ENCODE results near the gene SSH2. TPM values are rescaled to one million over a fixed set of nuclear protein-coding genes. Genes with fewer than 3 reads are reported as not detected.

The SSH2 gene
- total and polyA plus RNA-seq, 2 of the 13 experiments (the other 11 are each of a cell fraction or from before 2014, with no cell fraction given) = 6.0 to 6.4 TPM

- TF ChIP-seq HNRNPL (IDR thresholded peaks at IDR 0.05; ENCODE audit: low read depth, low read length) = no peak
- no peak for TF ChIP-seq ZNF101 (CRISPR knock-in tag; IDR thresholded peaks at IDR 0.05; ENCODE audit: borderline replicate concordance, low read depth)
- TF ChIP-seq REL (CRISPR knock-in tag; conservative IDR thresholded peaks at IDR 0.05) = no peak
- no peak for TF ChIP-seq ZNF674 (CRISPR knock-in tag; IDR thresholded peaks at IDR 0.05; ENCODE audit: low read depth)
- no peak for TF ChIP-seq DNMT3B (CRISPR knock-in tag; conservative IDR thresholded peaks at IDR 0.05)
These were observed 74.3 kb downstream of the SSH2 start (continued) for GRCh38 chr17:29855686-29856085.

GRCh38 chr17:29848737-29849136, 81.3 kb downstream of the SSH2 start:
- POLR2A ChIA-PET = no interaction called here
- 89% methylated on average over 3 of the region's 3 CpGs for whole genome bisulfite sequencing (ENCODE audit: low lambda C conversion rate)
- Histone ChIP-seq H3K4me1 (ENCODE audit: insufficient read depth, low read length) (peaks cover 8% of the 10 kb centered on the region; the same call in 1 of the 2 replicates), H3K4me2 (ENCODE audit: low read depth, low read length) (no peak overlapping the region), H3K36me3 (replicated peaks in 1 of 2; ENCODE audit: control insufficient read depth in 1 of 2, insufficient read depth in 2 of 2, low read length in 2 of 2) (no peaks in the 10 kb centered on the region), H2AFZ (ENCODE audit: low read length) (no peak overlapping the region), H3K79me2 (ENCODE audit: insufficient read depth, low read length) (no peaks in the 10 kb centered on the region), H3K27ac (ENCODE audit: extremely low read length, insufficient read depth, low read length) (no peak overlapping the region), H4K20me1 (ENCODE audit: insufficient read depth, low read length) (no peaks in the 10 kb centered on the region), H3K4me3 (replicated peaks in 1 of 3; ENCODE audit: insufficient read depth in 1 of 3, low read depth in 2 of 3, low read length in 3 of 3) (no peak overlapping the region), H3K9me3 (ENCODE audit: low read length) (no peaks in the 10 kb centered on the region), H3K27me3 (ENCODE audit: control insufficient read depth in 1 of 2, insufficient read depth in 2 of 2, low read length in 2 of 2) (no peaks in the 10 kb centered on the region), H3K9ac (ENCODE audit: insufficient read depth, low read depth, low read length) (no peak overlapping the region)
- ATAC-seq = no peak
- in situ Hi-C loops (cut with HindIII; ENCODE audit: extremely low pct_ligation_motif_present, low pct_unique_long_range_greater_than_20kb) (no loop called here), intact Hi-C loops (cut with micrococcal nuclease; ENCODE audit: unreplicated experiment) (no loop called here)
- no peak for TF ChIP-seq YEATS4 (CRISPR knock-in tag; IDR thresholded peaks at IDR 0.05; ENCODE audit: borderline replicate concordance)
- no peak for TF ChIP-seq ZNF710 (CRISPR knock-in tag; IDR thresholded peaks at IDR 0.05; ENCODE audit: borderline replicate concordance)
- no peak for TF ChIP-seq ZNF34 (CRISPR knock-in tag; IDR thresholded peaks at IDR 0.05; ENCODE audit: borderline replicate concordance)
- no peak for TF ChIP-seq ZNF879 (CRISPR knock-in tag; IDR thresholded peaks at IDR 0.05)
- no peak for TF ChIP-seq POGK (CRISPR knock-in tag; conservative IDR thresholded peaks at IDR 0.05)
- no peak for TF ChIP-seq ZIK1 (CRISPR knock-in tag; IDR thresholded peaks at IDR 0.05; ENCODE audit: borderline replicate concordance, low read depth)
- TF ChIP-seq ZKSCAN5 (CRISPR knock-in tag; IDR thresholded peaks at IDR 0.05) = no peak
- TF ChIP-seq TCF12 (IDR thresholded peaks at IDR 0.05) = no peak
- no peak for TF ChIP-seq TCF12 (CRISPR knock-in tag; IDR thresholded peaks at IDR 0.05)
- TF ChIP-seq ZBTB44 (CRISPR knock-in tag; IDR thresholded peaks at IDR 0.05) = no peak
- DNase-seq (ENCODE audit: low spot score) = no peak
- FAIRE-seq = no peak
- BruUV-seq (replicated peaks) = no TSS peak
- CTCF ChIA-PET (ENCODE audit: low intra/inter-chr PET ratio, low total read pairs) = no interaction called here

All from HepG2 (cell line).